ENCODE data around the gene PSMB7. TPM values are rescaled to one million over a fixed set of nuclear protein-coding genes. Genes with fewer than 3 reads are reported as not detected.

PSMB7 gene
- total and polyA plus RNA-seq, 2 of the 13 experiments (the other 11 are each of a cell fraction or from before 2014, with no cell fraction given), result 259 to 291 TPM

GRCh38 chr9:124386201-124386600 is 29.0 kb downstream of the PSMB7 start (continued):
- TF ChIP-seq ZNF431 (CRISPR knock-in tag; IDR thresholded peaks at IDR 0.05; ENCODE audit: borderline replicate concordance, low read depth) (no peak; the same call in 1 of the 2 replicates), TOE1 (CRISPR knock-in tag; IDR thresholded peaks at IDR 0.05) (0 out of 2 replicates have a peak, but pooled peaks have one; percentile 24), ATAD3A (CRISPR knock-in tag; IDR thresholded peaks at IDR 0.05) (no peak), REL (CRISPR knock-in tag; conservative IDR thresholded peaks at IDR 0.05) (no peak), ZNF597 (CRISPR knock-in tag; IDR thresholded peaks at IDR 0.05) (no peak), ZNF333 (CRISPR knock-in tag; IDR thresholded peaks at IDR 0.05; ENCODE audit: borderline replicate concordance) (no peak), KLF6 (CRISPR knock-in tag; IDR thresholded peaks at IDR 0.05) (0 out of 2 replicates have a peak, but pooled peaks have one; percentile 86), MXD4 (CRISPR knock-in tag; IDR thresholded peaks at IDR 0.05) (no peak), SIX1 (CRISPR knock-in tag; IDR thresholded peaks at IDR 0.05; ENCODE audit: borderline replicate concordance) (peak; percentile 69; the same call in 1 of the 2 replicates), ZNF781 (CRISPR knock-in tag; IDR thresholded peaks at IDR 0.05; ENCODE audit: borderline replicate concordance, not compliant biosample characterization) (no peak), ZSCAN12 (CRISPR knock-in tag; IDR thresholded peaks at IDR 0.05) (no peak), DDIT3 (CRISPR knock-in tag; IDR thresholded peaks at IDR 0.05) (no peak; the same call in 1 of the 2 replicates), ZNF580 (CRISPR knock-in tag; IDR thresholded peaks at IDR 0.05; ENCODE audit: borderline replicate concordance, low read depth) (peak; percentile 70; the same call in 1 of the 2 replicates), BRD4 (CRISPR knock-in tag; IDR thresholded peaks at IDR 0.05) (0 out of 2 replicates have a peak, but pooled peaks have one; percentile 57), ZNF619 (CRISPR knock-in tag; IDR thresholded peaks at IDR 0.05) (no peak), KDM3A (CRISPR knock-in tag; IDR thresholded peaks at IDR 0.05; ENCODE audit: low read depth) (no peak), ZNF572 (CRISPR knock-in tag; IDR thresholded peaks at IDR 0.05) (no peak), ZBTB38 (CRISPR knock-in tag; IDR thresholded peaks at IDR 0.05) (no peak), E2F5 (CRISPR knock-in tag; conservative IDR thresholded peaks at IDR 0.05) (no peak), ZNF124 (CRISPR knock-in tag; IDR thresholded peaks at IDR 0.05) (peak; percentile 54; the same call in 1 of the 2 replicates), ZNF710 (CRISPR knock-in tag; IDR thresholded peaks at IDR 0.05; ENCODE audit: borderline replicate concordance) (peak; percentile 55; the same call in 1 of the 2 replicates), TBX3 (IDR thresholded peaks at IDR 0.05; ENCODE audit: borderline replicate concordance) (peak; percentile 74; the same call in 1 of the 2 replicates), RELA (CRISPR knock-in tag; IDR thresholded peaks at IDR 0.05) (no peak), CREB1 (IDR thresholded peaks at IDR 0.05) (peak; percentile 41; the same call in 1 of the 2 replicates), CREB1 (CRISPR knock-in tag; IDR thresholded peaks at IDR 0.05) (peak; percentile 76), MBD4 (IDR thresholded peaks at IDR 0.05; ENCODE audit: borderline replicate concordance, low read length) (peak; percentile 94; the same call in 1 of the 2 replicates), CHD4 (IDR thresholded peaks at IDR 0.05; ENCODE audit: borderline replicate concordance, low read length) (no peak), ZNF326 (CRISPR knock-in tag; IDR thresholded peaks at IDR 0.05; ENCODE audit: borderline replicate concordance) (no peak), HIVEP1 (CRISPR knock-in tag; IDR thresholded peaks at IDR 0.05) (no peak)
